Measurements from ENCODE around the gene RNASEH1.
A peak's percentile ranks its signal among the peaks of the same experiment; 100 is the strongest.

Gene RNASEH1

DNA sequence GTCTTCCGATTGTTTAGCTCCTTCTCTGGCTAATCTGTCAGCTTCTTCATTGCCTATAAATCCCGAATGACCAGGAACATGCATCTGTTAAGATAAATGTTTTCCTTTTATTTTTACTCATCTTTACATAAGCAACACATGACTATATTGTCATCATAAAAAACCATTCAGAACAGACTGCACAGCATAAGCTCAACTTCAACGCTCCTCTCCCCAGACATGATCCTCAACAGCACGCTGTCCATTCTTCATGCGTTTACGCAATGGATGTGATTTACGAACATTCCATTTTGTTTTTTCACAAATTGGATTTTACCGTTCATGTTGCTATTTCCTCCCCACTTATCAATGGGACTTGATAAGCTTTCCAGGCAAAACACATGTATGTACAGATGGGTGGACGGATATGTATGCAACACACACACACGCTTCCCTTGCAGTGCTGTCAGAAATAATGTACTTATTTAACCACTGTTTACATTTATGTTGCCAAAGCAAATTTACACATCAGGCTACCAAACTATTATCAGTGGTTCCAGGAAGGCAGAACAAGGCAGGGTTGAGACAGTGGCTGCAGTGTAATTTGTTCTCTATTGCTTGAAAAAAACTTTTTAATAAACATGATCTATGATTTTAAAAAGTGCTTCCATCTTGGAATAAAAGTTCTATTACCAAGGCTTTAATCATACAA, 12.2 kb downstream of the RNASEH1 start:
- Mint-ChIP-seq H3K36me3 (ENCODE audit: low read depth) (peaks cover 72% of the 10 kb centered on the region), H3K4me3 (no peak overlapping the region)

DNA sequence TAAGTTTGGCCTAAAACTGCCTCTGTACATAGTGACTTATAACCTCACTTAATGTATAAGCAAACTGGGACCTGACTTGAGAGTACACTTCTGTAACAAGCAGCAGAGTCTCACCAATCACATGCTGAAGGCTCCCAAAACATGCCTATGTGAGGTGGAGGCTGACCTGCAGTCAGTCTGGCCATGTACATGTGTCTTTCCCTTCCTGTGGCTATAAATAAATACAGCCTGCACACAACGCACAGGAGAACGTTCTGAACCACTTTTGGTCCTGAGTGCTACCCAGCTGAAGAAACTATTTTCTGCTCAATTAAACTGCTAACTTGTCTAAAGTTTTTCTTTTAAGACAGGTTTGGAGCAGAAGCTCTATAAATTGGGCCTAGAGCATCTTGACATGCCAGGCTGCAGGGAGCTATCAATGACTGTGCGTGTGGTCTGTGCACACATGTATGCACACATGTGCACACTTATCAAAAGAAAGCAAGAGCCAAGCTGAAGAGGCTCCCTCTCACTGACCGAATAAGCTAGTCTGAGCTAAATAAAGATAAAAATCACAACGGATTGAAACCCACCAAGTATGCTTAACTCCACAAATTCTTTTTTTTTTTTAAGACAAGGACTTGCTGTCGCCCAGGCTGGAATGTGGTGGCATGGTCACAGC, 15.0 kb downstream of the RNASEH1 start:
- H3K36me3 Mint-ChIP-seq (ENCODE audit: low read depth), result peaks cover 53% of the 10 kb centered on the region

More for the DNA sequence above, 12.2 kb downstream of the RNASEH1 start:
- Mint-ChIP-seq H3K27me3 (no peaks in the 10 kb centered on the region), H3K4me1 (no peaks in the 10 kb centered on the region), H3K9me3 (no peaks in the 10 kb centered on the region), H3K27ac (no peak overlapping the region)
- DNase-seq (no peak), ATAC-seq (no peak)

DNA sequence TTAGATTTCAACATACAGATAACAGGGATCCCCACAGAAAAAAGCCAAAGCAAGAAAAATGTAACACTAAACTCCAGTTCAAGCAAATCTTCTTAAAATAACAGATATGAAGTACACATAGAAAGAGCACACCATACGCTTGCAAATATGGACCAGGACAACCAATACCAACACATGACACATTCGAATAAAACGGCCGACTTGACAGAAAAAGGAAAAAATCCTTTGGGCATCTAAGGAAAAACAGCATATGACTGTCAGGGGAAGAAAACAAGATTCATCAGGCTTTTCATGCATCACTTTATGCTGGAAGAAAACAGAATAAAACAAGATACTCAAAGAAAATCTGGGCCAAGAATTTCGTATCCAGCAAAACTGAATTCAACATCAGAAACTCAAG, 16.0 kb downstream of the RNASEH1 start:
- no peak overlapping the region for H3K27ac Mint-ChIP-seq
- DNase-seq (no peak), ATAC-seq (no peak)
- H3K36me3 Mint-ChIP-seq (ENCODE audit: low read depth), result peaks cover 49% of the 10 kb centered on the region
- no peaks in the 10 kb centered on the region for H3K4me1 Mint-ChIP-seq
- no peaks in the 10 kb centered on the region for H3K9me3 Mint-ChIP-seq
- no peak overlapping the region for H3K4me3 Mint-ChIP-seq
- H3K27me3 Mint-ChIP-seq, result no peaks in the 10 kb centered on the region

More for the DNA sequence above, 15.0 kb downstream of the RNASEH1 start:
- ATAC-seq (no peak), DNase-seq (no peak)
- H3K9me3 Mint-ChIP-seq, result no peaks in the 10 kb centered on the region
- no peaks in the 10 kb centered on the region for H3K27me3 Mint-ChIP-seq
- H3K27ac Mint-ChIP-seq, result no peak overlapping the region
- no peaks in the 10 kb centered on the region for H3K4me1 Mint-ChIP-seq
- no peak overlapping the region for H3K4me3 Mint-ChIP-seq

DNA sequence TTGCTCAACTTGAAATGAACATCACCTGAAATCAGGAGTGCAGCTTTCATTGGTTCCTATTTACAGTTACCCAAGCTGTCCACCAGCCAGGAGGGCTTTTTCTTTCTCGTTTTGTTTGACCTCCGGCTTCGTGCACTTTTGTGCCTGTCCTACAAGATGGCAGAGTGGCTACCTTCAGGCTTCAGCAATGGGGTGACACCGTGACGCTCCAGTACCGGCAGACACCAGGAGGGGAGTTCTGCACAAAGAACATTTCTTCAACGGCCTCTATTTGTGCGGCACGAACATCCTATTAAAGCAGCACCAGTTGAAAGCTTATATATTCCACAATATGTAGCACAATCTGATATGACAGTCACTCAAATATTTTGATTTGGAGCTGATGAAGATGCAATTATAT, 18.3 kb downstream of the RNASEH1 start:
- H3K36me3 Mint-ChIP-seq (ENCODE audit: low read depth), result peaks cover 32% of the 10 kb centered on the region
- H3K27me3 Mint-ChIP-seq, result no peaks in the 10 kb centered on the region
- DNase-seq (no peak), ATAC-seq (no peak)
- H3K4me3 Mint-ChIP-seq, result no peak overlapping the region
- H3K27ac Mint-ChIP-seq, result no peak overlapping the region
- H3K9me3 Mint-ChIP-seq, result no peaks in the 10 kb centered on the region
- peaks cover 3% of the 10 kb centered on the region for H3K4me1 Mint-ChIP-seq

DNA sequence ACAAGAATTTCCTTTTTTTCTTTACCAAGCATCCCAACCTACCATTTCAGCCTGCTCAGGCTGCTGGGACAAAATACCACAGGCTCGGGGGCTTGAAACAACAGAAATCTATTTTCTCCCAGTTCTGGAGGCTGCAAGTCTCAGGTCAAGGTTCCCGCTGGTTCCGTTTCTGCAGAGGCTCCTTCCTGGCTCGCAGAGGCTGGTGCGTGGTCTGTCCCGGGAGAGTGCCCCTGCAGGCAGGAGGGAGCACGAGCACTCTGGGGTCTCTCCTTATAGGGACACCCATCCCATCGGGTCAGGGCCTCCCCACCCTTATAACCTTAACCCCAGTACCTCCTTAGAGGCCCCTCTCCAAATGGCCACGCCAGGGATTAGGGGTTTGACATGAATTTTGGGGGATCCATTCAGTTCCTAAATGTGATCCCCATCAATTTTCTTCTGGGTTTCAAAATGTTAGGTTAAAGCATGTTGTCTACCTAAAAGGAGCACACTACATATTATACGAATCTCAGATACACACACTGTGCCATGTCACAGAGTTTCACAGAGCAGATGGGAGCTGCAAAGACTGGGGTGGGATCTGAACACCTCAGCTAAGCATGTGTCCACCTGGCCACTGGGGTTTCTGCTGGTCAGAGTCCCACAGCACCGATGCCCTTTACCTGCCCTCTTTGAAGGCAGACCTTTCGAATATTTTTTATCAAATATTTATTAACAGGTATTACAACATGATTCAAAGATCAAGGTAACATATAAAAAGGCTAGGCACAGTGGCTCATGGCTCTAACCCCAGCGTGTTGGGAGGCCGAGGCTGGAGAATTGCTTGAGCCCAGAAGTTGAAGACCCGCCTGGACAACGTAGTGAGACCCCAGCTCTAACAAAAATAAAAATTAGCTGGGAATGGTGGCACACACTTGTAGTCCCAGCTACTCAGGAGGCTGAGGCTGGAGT, 21.2 kb downstream of the RNASEH1 start:
- peaks cover 3% of the 10 kb centered on the region for H3K4me1 Mint-ChIP-seq

DNA sequence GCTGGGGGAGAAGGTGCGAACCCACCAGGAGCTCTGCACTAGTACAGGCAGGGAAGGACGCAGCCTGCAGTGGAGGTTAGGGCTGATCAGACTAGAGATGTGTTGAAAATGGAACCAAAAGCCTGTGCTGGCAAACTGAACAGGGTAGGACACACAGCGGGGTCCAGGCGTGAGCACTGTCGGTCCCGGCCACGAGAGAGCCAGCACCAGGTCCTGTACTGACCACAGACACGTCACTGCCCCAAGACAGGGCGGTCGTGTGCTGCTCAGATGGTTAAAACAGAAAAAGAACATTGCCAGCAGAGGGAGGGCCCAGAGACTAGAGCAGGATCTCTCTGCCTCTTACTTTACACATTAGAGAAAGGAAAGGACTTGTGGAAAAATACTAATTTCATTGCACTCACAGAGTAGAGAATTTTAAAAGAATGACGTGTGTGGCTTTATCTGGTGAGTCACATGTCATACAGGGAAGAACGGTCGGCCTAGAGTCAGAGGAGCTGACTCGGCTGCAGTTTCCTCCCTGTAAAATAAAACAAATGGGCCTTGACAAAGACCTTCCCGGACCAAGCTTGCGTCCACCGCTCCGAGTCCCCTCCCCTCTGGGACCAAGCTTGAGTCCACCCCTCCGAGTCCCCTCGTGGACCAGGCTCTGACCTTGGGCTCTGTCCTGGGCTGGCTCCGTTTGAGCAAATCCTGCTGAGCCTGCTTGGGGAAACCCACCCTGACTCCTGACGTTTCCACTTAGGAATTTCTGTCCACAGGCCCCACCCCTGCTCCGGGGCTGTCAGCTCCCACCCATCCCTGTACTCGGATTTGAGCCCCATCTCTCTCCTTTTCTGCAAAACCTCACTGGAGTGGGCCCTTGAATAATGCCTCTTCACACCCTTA, 22.1 kb downstream of the RNASEH1 start:
- peaks cover 3% of the 10 kb centered on the region for H3K4me1 Mint-ChIP-seq
- DNase-seq (no peak), ATAC-seq (peak; percentile 34)
- H3K27ac Mint-ChIP-seq, result peak overlapping the region; percentile 86
- peaks cover 7% of the 10 kb centered on the region for H3K36me3 Mint-ChIP-seq (ENCODE audit: low read depth)
- H3K9me3 Mint-ChIP-seq, result no peaks in the 10 kb centered on the region
- H3K27me3 Mint-ChIP-seq, result no peaks in the 10 kb centered on the region
- peak overlapping the region; percentile 71 for H3K4me3 Mint-ChIP-seq

More for the DNA sequence above, 21.2 kb downstream of the RNASEH1 start:
- Mint-ChIP-seq H3K4me3 (peak overlapping the region; percentile 71), H3K9me3 (no peaks in the 10 kb centered on the region), H3K27me3 (no peaks in the 10 kb centered on the region), H3K27ac (peak overlapping the region; percentile 86), H3K36me3 (ENCODE audit: low read depth) (peaks cover 10% of the 10 kb centered on the region)
- ATAC-seq (peak; percentile 65), DNase-seq (peak; percentile 20)

DNA sequence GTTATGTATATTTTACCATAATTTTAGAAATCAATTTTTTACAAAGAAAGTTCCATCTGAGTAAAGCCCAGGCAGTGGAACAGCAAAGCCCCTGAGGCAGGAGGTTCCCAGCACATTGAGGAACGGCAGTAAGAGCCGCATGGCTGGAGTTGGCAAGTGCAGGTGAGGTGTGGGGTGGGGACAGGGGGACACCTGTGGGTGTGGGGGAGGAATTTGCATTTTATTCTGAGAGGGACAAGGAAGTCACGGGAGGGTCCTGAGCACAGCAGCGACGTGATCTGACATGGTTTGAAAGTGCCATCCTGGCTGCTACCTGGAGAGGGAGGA, 22.7 kb downstream of the RNASEH1 start:
- Mint-ChIP-seq H3K4me3 (peak overlapping the region; percentile 71), H3K27ac (no peak overlapping the region), H3K9me3 (no peaks in the 10 kb centered on the region), H3K36me3 (ENCODE audit: low read depth) (peaks cover 6% of the 10 kb centered on the region), H3K27me3 (no peaks in the 10 kb centered on the region), H3K4me1 (peaks cover 3% of the 10 kb centered on the region)
- ATAC-seq (no peak), DNase-seq (no peak)

DNA sequence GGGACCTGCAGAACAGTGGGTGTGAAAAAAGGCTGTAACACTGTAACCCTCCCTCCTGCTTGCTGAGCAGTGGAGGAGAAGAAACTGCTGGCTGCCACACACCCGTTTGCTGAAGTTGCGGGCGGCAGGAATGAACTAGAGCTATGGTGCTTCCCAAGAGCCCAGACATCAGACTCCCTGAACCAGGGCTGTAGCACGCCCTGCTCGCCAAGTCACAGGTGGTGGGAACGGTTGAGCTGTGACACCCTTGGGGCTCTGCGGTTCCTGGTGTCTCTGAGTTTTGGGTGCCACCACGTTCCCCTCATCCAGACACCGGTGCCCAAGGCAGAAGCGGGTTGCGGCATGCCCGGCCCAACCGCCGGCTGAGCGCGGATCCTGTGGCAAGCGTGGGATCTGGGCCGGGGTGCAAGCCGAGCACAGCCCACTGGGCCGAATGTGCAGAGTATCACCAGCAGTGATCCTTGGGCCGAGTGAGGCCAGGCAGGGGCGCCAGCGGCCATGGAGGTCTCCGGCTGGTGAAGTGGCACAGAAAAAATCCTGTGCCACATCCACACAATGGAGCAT, 23.8 kb downstream of the RNASEH1 start:
- no peaks in the 10 kb centered on the region for H3K9me3 Mint-ChIP-seq
- peaks cover 3% of the 10 kb centered on the region for H3K4me1 Mint-ChIP-seq
- ATAC-seq (no peak), DNase-seq (no peak)
- H3K27me3 Mint-ChIP-seq, result no peaks in the 10 kb centered on the region
- no peak overlapping the region for H3K27ac Mint-ChIP-seq
- H3K4me3 Mint-ChIP-seq, result no peak overlapping the region
- peaks cover 3% of the 10 kb centered on the region for H3K36me3 Mint-ChIP-seq (ENCODE audit: low read depth)

DNA sequence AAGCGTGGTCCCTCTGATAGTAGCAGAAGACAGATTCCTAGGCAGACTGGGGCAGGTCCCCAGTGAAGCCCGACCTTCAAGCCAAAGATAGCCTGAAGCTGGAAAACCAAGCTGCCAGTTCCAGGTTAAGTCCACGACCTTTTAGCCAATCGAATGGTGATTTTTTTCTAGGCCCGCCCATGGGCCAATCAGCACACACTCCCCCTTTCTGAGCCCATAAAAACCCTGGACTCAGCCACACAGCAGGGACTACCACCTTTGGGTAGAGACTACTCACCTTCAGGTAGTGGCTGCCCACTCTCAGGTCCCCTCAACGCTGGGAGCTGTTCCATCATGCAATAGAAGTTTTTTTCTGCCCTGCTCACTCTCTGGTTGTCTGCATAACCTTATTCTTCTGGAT, 24.3 kb downstream of the RNASEH1 start:
- H3K36me3 Mint-ChIP-seq (ENCODE audit: low read depth), result no peaks in the 10 kb centered on the region
- peaks cover 3% of the 10 kb centered on the region for H3K4me1 Mint-ChIP-seq
- no peak overlapping the region for H3K4me3 Mint-ChIP-seq

DNA sequence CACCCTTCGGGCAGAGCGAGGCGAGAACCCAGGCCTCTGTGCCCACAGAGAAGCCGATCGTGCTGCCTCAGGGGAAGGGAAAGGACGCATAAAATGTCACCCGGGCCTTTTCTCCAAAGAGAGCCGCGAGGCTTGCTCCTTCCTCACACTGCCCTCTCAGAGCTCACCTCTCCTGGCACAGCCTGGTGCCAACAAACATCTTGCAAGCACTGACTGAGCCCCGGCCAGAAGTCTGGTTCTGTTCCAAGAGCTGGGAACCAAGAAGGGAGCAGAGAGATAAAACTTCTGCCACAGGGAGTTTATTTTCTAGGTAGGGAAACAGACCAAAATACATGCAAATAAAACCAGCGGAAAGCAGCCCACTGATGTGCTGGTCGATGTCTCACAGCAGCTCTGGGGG, 25.2 kb downstream of the RNASEH1 start:
- H3K27me3 Mint-ChIP-seq, result no peaks in the 10 kb centered on the region
- no peak overlapping the region for H3K4me3 Mint-ChIP-seq
- peaks cover 3% of the 10 kb centered on the region for H3K4me1 Mint-ChIP-seq
- no peak overlapping the region for H3K27ac Mint-ChIP-seq
- DNase-seq, result no peak
- ATAC-seq, result no peak
- no peaks in the 10 kb centered on the region for H3K9me3 Mint-ChIP-seq
- no peaks in the 10 kb centered on the region for H3K36me3 Mint-ChIP-seq (ENCODE audit: low read depth)

More for the DNA sequence above, 24.3 kb downstream of the RNASEH1 start:
- no peaks in the 10 kb centered on the region for H3K27me3 Mint-ChIP-seq
- H3K9me3 Mint-ChIP-seq, result no peaks in the 10 kb centered on the region
- no peak for ATAC-seq
- no peak overlapping the region for H3K27ac Mint-ChIP-seq
- DNase-seq, result no peak

DNA sequence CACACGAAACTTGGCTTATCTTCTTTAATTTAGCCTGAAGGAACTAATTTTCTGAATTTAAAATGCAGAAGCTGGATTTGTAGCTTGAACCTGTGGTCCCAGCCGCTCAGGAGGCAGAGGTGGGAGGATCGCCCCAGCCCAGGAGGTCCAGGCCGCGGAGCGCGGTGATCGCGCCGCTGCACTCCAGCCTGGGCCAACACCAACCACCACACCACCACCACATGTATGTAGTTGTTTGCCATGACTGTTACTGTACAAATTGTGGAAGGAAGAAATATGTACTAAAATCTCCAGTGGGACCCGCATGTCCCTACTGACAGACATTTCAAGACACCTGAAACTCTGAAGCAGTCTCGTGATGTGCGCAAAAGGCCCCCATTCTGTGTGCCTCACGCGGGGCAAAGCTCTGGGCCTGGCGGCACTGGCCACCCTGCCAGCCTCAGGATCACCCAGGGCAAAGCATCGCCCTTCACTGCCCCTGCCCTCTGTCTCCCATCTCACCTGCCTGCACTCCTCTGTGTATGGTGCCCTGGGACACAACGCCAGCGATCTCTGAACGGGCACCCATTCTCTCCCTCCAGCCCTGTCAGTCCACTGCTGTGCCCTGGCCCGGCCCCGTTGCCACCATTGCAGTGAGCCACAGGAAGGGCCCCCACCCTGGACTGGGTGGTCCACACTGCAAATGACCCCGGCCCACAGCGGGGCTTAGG, 28.7 kb downstream of the RNASEH1 start:
- H3K27me3 Mint-ChIP-seq, result no peaks in the 10 kb centered on the region
- H3K4me3 Mint-ChIP-seq, result no peak overlapping the region
- no peak overlapping the region for H3K27ac Mint-ChIP-seq
- no peaks in the 10 kb centered on the region for H3K36me3 Mint-ChIP-seq (ENCODE audit: low read depth)
- DNase-seq (no peak), ATAC-seq (no peak)
- no peaks in the 10 kb centered on the region for H3K4me1 Mint-ChIP-seq
- H3K9me3 Mint-ChIP-seq, result no peaks in the 10 kb centered on the region

DNA sequence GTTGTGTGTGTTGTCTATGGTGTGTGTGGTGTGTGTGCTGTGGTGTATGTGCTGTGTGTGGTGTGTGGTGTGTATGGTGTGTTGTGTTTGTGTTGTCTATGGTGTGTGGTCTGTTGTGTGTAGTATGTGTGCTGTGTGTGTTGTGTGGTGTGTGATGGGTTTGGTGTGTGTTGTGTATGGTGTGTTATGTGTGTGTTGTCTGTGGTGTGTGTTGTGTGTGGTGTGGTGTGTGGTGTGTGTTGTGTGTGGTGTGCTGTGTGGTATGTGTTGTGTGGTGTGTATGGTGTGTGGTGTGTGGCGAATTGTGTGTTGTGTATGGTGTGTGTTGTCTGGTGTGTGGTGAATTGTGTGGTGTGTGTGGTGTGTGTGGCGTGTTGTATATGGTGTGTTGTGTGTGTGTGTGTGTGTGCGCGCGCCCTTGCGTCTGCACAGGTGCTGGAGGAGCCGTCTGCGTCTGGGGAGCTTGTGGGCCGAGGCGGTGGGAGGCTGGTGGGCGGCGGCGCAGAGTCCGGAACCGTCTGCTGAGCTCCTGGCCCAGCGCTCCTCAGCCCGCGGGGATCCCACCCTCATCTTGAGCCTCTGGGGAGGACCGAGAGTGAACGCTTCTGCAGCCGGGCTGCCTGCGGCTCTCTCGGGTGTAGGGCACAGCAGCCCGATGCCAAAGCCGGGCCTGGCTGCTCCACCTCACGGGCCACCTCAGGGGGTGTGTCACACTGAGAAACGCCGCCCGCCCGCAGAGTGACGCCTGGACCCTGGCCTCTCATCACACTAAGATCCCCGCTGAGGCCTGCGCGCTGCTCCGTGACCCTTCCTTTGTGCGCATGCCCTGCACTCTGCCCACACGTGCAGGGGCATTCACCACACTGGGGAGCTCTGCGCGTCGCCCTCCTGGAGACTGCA, 30.0 kb downstream of the RNASEH1 start:
- Mint-ChIP-seq H3K4me3 (no peak overlapping the region), H3K4me1 (no peaks in the 10 kb centered on the region), H3K27ac (no peak overlapping the region), H3K36me3 (ENCODE audit: low read depth) (no peaks in the 10 kb centered on the region), H3K27me3 (no peaks in the 10 kb centered on the region), H3K9me3 (no peaks in the 10 kb centered on the region)
- ATAC-seq (peak; percentile 35), DNase-seq (peak; percentile 5)
